NK-92 (cell line): ENCODE results near the gene PCSK6.

Experiments used
- DNase-seq: peaks from one replicate; lab custom pipeline; 2025; ENCODE audit not compliant: unreplicated experiment; lab: John Stamatoyannopoulos, UW

The PCSK6 gene

DNA sequence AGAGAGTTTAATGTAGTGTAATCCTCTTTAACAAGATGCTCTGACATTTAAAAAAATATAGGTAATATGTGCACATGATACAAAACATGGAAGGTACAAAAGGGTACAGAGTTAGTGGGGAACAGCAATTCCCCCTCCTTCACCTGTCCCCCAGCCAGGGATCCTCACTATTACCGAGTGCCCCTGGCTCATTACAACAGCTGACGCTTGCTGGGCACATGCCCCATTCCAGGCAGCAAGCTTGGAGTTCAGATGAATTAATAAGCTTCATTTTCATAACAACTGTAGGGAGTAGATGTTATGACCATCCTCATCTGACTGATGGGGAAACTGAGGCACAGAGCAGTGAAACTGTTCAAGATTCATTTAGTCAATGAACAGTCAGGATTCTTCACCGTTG, 41.2 kb downstream of the PCSK6 start:
- no peak for DNase-seq

DNA sequence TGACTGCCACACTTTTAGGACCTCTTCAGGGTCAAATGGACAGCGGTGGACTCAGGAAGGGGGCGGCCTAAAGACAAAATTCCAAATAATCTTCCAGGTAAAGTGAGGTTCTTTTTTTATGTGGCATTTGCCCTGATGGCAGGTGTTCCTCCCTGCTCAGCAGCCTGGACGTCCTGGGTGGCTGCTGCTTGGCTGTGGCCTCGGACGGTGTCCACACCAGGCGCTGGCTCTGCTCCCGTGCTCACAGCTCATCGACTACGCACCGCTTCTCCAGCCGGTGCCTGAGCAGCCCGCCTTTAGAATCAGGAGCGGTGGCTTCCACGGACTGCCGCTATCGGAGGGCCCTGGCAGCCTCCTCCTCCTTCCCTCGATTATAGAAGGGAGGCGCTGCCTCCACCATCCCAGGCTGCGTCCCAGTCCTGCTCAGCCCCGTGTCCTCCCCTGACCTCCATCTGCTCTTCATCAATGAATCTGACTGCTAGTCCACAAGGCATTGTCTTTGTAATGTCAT, 41.9 kb downstream of the PCSK6 start:
- no peak for DNase-seq

GRCh38 chr15:101447168-101447533, 42.4 kb downstream of the PCSK6 start:
- no peak for DNase-seq

GRCh38 chr15:101446518-101447167, 42.9 kb downstream of the PCSK6 start:
- DNase-seq = no peak

DNA sequence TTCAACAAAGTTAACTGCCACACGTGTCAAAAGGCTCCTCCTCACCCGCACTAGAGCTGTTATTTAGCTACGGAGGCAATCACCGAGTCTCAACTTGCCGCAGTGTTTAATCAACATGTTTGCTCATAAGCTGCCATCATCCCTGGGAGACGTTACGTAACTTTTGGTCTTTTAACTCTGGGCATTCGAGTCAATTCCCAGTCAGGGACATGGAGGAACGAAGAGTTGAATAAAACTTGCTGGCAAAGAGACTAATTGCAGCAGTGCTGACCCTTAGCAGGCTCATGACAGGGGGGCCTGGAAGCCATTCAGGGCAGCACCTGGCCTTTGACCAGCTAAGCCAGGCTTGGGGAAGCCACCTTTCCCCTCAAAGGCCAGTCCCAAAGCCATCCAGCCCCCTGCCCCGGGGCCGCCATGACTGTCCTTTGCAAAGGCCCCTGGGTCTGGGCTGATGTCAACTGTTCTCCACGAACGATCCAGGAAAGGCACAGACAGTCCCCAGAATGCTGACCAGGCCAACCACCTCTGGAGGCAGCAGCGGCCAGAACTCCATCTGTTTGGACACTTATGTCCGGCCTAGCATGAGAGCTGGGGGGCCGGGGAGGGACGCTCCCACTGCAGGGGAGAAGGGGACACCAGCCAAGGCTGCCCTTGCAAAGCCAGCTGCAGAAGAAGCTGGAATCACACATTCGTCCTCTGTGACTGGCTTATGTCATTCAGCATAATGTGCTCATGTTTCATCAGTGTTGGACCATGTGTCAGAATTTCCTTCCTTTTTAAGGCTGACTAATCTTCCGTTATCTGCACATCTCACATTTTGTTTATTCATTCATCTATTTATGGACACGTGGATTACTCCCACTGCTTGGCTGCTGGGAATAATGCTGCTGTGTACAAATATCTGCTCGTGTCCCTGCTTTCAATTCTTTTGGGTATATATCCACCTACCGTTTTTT, 43.7 kb downstream of the PCSK6 start:
- DNase-seq = no peak

DNA sequence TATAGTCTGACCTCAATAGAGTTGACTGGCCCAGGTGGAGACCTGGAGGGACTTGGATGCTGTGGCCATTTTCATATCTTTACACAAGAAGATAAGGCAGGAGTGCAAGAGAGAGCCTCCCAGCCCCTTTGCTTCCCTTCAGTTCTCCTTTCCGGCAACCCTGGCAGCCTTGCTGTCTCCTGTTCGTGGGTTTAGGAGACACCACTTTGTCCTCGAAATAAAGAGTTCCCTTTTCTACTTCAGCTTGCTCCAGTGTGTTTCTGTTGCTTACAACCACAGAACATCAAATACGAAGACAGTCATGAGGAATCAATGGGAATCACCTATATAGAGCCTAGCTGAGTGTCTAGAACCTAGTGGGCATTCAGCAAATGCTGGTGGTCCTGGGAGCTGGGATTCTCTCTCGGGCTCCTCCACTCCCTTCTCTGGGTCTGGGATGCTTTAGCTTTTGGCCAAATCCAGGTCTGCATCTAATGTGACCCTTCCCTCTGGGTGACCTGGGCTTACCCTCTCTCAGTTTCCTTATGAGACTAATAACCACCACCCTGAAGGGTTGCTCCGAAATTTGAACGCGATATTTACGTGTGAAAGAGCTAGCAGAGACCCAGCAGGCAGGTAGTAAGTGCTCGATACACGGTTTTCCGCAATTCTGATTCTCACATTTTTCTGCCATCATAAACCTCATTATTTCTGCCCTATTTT, 44.5 kb downstream of the PCSK6 start:
- DNase-seq = no peak

DNA sequence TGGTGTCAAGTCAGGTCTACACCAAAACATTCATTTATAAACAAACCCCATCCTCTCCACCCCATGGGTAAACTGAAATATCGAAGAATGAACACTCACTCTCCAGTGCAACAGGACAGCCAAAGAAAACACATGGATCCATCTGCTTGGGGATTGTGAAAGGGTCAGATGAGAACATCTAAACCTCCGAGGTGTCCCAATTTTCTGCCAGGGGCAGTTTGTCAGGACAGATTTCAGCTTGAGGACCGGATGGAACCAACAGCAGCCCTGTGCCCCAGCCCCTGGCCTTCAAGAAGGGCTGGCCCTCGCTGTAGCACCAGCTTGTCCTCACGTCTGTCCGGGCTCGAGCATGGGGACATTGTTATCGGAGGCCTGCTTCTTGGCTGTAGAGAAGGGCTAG, 45.5 kb downstream of the PCSK6 start:
- no peak for DNase-seq

GRCh38 chr15:101442272-101442671, 47.2 kb downstream of the PCSK6 start:
- no peak for DNase-seq

GRCh38 chr15:101441696-101442095, 47.8 kb downstream of the PCSK6 start:
- DNase-seq = no peak

- DNase-seq = no peak
Measured at GRCh38 chr15:101440846-101441590, 48.5 kb downstream of the PCSK6 start.

DNA sequence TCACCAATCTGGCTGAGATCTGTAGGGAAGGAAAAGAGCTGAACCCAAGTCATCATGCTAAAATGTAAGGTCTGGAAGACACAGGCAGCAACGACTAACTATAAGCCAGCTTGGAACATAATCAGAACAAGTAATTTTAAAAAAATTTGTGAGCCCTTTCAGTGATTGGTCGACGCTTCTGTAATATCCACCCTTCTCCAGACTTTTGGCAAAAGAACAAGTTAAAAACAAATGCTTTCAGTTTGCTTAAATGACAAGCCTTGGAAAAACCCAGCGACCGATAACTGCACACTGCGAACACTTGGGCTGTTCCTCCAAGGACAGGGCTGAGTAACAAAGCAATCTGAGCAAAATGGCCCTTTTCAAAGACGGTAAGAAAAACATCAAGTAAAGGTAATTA, 49.6 kb downstream of the PCSK6 start:
- no peak for DNase-seq

DNA sequence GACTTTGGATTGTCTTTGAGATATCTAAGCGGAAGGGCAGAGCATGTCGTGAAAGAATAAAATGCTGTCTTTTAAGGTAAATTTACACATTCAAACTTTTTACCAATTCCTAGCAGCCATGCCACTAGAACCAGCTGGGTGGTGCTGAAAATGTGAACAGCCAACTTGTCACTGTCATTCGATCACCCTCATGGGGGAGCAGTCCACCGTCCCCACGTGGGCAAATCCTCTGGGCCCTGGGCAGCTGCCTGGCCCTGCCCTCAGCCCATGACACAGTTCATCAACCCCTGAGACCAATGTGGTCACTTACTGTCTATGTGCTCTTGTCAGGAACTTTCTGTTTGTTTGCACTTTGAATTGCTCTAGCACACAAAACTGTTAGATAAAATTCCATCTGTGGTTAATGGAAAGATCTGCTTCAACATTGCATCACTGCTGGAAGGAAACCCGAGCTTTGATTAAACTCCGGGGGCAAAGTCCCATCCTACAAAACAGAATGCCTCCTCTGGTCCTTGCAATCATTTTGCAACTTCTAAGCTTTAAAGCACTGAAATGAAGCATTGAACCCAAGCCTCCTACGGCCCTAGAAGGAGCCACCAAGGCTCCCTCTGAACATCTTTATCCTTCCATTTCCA, 50.1 kb downstream of the PCSK6 start:
- no peak for DNase-seq

GRCh38 chr15:101438482-101439284, 50.8 kb downstream of the PCSK6 start:
- no peak for DNase-seq

DNA sequence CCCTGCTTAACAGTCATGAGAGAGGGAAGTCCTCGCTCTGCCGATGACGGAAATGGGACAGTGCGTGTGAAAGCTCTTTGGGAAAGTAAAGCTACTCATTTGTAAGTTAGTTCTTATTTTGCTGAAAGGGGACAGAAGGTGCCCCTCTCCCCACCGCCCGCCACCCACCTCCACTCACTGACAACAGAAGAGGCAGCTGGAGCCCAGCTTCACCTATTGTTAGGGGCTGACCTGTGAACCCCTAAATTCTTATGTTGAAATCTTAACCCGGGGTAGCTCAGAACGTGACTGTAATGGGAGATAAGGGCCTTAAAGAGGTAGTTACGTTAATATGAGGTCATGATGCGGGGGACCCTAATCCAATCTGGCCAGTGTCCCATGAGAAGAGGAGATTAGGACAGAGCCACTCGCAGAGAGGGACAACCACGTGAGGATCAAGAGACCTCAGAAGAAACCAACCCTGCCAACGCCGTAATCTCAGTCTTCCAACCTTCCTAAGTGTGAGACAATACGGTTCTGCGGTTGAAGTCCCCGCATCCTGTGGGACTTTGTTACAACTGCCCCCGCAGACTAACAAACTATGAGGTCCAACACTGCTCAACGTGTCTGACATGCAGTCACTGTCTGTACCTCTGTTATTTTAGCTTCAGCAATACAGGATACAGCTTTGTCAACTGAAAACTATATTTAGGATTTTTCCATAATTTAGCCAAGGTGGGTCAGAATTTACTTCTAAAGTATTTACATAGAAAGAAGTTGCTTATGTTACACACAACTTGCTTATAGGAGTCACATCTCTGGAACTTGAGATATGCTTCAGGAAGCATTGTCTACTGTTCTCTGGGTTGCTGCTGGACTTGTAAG, 51.7 kb downstream of the PCSK6 start:
- no peak for DNase-seq

GRCh38 chr15:101437209-101437608, 52.3 kb downstream of the PCSK6 start:
- DNase-seq = no peak

DNA sequence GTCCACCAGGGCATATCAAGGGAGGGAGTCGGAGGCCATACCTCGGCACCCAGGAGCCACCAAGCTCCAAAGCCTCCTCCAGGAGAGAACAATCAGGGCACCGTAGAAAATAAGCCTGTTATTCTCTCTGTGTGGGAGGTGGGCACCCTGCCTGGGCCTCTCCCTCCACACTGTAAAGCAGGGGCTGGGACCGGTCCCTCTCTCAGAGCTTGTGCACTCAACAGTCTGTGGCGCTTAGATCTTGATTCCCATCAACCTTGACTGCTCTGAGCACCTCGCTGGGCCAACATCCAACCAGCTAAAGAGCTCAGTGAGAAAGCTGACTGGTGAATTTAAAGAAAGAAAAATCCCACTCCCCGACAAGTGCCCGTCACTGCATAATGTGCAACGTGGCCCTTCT, 53.0 kb downstream of the PCSK6 start:
- no peak for DNase-seq

GRCh38 chr15:101435761-101436160, 53.7 kb downstream of the PCSK6 start:
- no peak for DNase-seq

DNA sequence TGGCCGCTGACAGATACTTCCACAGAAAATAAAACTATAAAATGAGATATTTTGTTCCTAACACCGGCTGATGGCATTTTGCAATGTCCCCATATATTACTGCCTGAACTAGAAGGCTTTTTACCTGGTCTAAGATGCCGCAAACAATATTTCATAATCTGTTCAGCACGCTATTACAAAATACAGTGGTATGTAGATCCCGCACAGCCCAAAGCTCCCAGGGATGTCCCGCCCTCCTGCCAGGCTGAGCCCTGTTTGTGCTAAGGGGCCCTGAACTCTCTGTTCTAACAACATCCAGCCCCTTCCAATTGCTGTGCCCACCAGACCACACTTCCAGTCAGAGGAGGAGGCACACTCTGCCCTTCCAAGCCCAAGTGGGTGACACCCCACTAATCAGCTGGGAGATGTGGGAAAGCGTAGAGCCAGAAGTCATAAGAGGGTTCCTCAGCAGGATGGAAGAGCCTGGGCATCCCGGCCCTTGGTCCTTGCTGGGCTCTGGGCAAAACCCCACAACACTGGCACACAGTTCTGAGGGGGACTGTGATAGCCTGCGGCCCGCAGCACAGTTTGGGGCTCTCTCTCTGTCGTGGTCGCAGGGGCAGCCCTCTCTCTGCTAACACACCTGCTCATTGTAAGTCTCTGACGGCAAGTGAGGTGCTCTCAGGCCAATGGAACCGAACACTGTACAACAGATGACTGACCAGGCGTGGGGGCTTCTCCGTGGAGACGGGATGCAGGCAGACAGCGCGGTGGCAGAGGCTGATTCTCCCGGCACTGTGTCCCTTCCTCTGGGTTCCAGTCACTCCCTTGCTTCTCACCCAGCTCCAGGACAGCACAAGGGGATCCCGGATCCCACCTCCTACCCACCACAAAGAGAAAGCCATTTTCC, 55.2 kb downstream of the PCSK6 start:
- no peak for DNase-seq
